ENCODE measurements around the gene ARHGAP45.
"Not testable (repeated sequence)": the region's sequence is repeated elsewhere in the genome, so short reads cannot be mapped to it uniquely, and the experiment has no call there.

ARHGAP45 gene

DNA sequence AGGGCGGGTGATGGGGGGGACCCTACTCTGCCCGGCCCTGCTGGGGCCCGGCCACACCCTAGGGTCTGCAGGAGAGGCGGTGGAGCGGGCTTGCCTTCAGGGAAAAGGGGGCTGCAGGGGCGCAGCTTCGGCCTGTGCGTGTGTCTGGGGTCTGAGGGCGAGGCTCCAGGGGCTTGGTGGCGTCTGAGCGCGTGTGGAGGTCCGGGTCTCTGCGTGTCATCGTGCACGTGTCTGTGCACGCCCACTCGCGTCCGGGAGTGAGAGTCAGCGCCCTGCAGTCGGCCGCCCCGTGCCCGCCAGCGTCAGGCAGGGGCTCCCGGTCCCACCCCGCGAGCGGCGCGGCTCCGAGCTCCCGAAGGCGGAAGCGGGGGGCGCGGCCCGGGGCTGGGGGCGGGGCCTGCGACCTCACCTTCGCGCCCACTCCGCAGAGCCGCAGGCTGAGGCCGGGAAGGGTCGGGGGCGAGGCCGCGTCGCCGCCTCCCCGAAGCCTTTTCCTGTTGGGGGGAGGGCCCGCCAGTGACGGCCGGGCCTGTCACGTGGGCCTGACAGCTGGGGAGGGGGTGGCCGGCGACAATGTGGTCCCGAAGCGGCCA, at the start of gene ARHGAP45:
Gene ARHGAP45 (plus strand): TSS at position 420 of the 593 bp plus-strand sequence. CDS start 239 bp downstream, outside the sequence.
- DNase-seq (ENCODE audit: low read depth in 2 of 2): peak; percentile 68 to 78

- DNase-seq (ENCODE audit: low read depth in 2 of 2): no peak
Observed at GRCh38 chr19:1017906-1018305, 49.1 kb upstream of the ARHGAP45 start.

- no peak for DNase-seq (ENCODE audit: low read depth in 2 of 2)
Observed at GRCh38 chr19:1018393-1018792, 48.6 kb upstream of the ARHGAP45 start.

DNA sequence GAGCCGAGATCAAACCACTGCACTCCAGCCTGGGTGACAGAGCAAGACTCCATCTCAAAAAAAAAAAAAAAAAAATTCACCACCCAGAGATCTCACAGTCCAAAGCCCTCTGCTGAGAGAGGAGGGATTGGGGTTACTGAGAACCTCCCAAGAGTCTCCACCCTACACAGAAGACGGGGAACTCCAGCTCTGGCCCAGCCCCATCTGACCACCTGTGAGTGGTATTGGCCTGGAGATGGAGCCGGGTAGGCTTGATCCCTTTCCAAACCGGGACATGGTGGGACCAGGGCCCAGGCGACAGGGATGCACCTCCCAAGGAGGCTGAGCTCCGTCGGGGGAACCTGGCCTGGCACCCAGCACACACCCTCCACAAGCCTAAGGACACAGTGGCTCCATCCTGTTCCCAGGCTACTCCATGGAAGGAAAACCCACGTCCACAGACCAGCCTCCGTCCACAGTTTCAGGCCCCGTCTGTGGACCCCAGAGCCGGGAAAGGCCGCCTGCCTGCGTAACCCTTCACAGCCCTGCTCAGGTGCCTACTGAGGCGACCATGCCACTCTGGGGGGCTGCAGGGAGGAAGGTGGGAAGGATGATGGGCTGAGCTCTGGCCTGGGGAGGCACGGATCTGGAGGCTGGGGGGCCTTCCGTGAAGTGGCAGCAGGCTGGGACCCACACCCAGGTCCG, 47.9 kb upstream of the ARHGAP45 start:
- no peak for DNase-seq (ENCODE audit: low read depth in 2 of 2)

- no peak for DNase-seq (ENCODE audit: low read depth in 2 of 2)
Observed at GRCh38 chr19:1019616-1019961, 47.4 kb upstream of the ARHGAP45 start.

DNA sequence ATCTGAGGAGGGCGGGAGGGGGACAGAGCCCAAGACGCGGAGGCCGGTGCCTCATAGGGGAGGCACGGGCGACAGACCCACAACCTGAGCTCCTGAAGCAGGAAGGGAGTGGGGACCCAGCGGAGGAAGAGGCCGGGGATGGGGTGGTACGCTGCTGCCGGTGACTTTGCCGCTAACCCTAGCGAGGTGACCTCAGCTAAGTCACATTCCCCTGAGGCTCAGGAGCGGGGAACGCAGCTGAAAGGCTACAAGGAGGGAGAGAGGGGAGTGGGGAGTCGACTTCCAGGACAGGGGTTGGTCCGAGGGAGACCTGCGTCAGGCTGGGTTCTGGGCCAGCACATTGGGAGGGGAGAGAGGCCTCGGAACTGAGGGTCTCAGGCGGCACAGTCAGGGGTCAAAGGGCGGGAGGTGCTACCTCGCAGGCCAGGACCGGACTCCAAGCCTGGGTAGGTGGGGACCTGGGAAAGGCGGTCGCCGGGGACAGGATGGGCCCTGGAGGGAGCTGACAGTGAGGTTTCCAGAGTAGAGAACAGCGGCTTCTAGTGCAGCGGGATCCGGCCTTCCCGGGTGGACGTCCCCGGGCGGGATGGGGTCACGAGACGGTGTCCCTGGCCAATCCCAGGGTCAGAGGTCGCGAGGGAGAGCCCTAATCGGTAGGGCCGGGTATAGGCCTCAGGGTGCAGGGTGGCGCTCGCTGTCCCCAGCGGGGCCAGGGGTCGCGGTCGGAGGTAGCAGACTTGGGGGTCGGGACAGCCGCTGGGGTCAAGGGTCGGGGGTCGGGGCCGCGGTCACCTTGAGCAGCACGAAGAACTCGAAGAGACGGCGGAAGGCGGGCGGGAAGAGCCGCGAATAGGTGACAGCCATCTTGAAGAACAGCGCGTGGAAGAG, 46.7 kb upstream of the ARHGAP45 start:
- DNase-seq (ENCODE audit: low read depth in 2 of 2): no peak

DNA sequence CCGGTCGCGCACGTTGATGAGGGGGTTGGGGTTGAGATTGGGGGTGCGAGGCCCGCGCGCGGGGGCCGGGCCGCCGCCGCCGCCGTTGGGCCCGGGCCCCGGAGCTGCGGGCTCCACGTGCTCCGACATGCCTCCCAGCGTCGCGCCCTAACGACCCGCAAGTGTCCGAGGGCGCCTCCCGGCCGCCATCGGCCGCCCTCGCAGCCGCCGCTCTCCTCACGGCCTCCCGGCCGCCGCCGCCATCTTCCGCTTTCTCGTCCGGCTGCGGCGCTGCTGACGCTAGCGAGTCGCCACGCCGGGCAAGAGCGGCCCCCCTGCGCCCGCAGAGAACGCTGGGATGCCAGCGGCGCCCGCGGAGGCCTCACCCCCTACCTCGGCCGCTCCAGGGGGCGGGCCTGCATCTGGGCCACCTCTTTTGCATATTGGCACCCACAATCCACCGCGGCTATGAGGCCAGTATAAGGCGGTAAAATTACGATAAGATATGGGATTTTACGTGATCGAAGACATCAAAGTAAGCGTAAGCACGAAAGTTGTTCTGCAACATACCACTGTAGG, 46.0 kb upstream of the ARHGAP45 start, which contains the start of gene TMEM259:
Gene TMEM259 (minus strand): TSS at position 256 of the 558 bp plus-strand sequence. CDS start 127 bp downstream, at position 129.
- peak; percentile 95 to 96 for DNase-seq (ENCODE audit: low read depth in 2 of 2)

DNA sequence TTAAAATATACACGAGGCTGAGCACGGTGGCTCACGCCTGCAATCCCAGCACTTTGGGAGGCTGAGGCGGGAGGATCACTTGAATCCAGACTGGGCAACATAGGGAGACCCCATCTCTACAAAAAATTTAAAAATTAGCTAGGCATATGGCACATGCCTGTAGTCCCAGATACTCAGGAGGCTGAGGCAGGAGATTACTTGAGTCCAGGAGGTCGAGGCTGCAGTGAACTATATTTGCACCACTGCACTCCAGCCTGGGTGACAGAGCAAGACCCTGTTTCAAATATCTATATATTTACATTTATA, 43.1 kb upstream of the ARHGAP45 start:
- not testable (repeated sequence) for DNase-seq (ENCODE audit: low read depth in 2 of 2)

DNA sequence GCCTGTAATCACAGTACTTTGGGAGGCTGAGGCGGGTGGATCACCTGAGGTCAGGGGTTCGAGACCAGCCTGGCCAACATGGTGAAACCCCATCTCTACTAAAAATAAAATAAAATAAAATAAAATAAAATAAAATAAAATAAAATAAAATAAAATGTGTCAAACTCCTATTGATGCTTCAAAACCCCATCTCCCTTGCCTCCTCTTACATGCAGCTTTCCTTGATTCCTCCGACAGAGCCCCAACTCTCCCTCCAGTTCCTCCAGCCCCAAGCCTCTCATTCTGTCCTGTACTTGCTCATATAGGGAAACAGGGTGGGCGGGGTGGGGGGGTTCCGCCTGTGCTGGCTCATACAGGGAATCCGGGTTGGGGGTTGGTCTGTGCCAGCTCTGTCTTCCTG, 41.9 kb upstream of the ARHGAP45 start:
- DNase-seq (ENCODE audit: low read depth in 2 of 2): not testable (repeated sequence)

GRCh38 chr19:1025960-1026782, 40.8 kb upstream of the ARHGAP45 start, which contains the start of gene CNN2:
Gene CNN2, plus strand, starts transcription at chr19:1026608. Its CDS starts 54 bp downstream, at chr19:1026662.
- no peak for DNase-seq (ENCODE audit: low read depth in 2 of 2)

DNA sequence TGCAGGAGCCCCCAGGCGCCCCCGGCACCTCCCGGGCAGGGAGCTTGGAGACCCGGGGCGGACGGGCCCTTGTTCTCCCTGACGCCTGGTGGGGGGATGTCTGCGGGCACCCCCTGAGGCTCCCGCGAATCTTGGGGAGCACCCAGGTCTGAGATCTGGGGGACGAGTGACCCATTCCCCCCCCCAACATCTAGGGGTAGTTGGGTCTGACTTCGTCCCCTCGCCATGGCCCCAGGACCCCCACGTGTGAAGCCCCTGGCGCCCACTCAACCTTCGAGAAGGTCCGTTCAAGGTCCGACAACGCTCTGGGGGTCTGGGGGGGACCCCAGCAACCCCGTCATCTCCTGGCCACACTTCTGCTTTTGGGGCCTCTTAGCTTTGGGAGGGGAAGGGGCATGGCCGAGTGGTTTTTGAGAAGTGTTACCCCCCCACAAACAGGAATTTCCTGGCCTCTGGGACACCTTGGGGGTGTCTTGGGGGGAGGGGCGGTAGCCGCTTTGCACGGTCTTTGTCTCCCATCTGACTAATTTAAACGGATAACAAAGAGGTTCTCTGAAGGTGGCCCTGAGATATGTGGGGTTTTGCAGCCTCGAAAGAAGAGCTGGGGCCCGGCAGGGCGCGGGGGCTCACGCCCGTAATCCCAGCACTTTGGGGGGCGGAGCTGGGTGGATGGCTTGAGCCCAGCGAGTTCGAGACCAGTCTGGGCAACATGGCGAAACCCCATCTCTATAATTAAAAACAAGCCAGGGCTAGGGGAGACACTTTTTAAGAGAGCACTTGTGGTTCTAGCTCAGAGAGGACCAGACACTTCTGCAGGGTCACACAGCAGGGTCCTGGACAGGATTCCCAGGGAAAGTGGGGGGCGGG, 40.0 kb upstream of the ARHGAP45 start:
- no peak for DNase-seq (ENCODE audit: low read depth in 2 of 2)

- DNase-seq (ENCODE audit: low read depth in 2 of 2): no peak
Observed at GRCh38 chr19:1027650-1028061, 39.3 kb upstream of the ARHGAP45 start.

- DNase-seq (ENCODE audit: low read depth in 2 of 2): no peak
Observed at GRCh38 chr19:1028062-1028926, 38.7 kb upstream of the ARHGAP45 start.

DNA sequence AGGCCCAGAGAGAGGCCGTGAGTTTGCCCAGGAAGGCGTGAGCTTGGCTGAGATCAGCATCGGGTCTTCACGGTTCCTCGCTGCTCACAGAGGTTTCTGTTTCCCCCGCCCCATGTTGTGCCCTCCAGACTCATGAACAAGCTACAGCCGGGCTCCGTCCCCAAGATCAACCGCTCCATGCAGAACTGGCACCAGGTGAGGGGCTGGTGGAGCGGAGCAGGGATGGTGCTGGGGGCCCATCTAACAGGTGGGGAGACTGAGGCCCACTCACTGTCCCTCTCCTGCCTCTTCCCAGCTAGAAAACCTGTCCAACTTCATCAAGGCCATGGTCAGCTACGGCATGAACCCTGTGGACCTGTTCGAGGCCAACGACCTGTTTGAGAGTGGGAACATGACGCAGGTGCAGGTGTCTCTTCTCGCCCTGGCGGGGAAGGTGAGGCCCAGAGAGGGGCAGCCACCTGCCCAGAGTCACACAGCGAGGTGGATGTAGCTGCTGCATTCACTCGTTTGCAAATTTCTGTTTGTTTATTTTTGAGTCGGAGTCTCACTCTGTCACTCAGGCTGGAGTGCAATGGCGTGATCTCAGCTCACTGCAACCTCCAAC, 34.6 kb upstream of the ARHGAP45 start:
- DNase-seq (ENCODE audit: low read depth in 2 of 2): no peak

DNA sequence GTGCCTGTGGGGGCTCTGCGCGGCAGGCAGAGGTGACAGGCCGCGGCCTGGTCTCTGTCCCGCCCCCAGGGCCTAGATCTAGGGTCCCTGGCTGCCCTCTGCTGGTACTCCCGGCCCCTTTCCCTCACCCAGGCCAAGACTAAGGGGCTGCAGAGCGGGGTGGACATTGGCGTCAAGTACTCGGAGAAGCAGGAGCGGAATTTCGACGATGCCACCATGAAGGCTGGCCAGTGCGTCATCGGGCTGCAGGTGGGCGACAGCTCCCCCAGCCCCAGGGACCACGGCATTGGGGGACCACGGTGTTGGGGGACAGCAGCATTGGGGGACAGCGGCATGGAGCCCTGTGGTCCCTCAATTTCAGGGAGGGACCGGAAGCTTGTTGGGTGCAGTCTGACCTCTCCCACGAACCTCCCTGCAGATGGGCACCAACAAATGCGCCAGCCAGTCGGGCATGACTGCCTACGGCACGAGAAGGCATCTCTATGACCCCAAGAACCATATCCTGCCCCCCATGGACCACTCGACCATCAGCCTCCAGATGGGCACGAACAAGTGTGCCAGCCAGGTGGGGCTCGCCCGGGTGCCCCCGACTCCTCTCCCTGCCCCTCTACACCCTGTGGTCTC, 30.9 kb upstream of the ARHGAP45 start:
- DNase-seq (ENCODE audit: low read depth in 2 of 2): no peak

DNA sequence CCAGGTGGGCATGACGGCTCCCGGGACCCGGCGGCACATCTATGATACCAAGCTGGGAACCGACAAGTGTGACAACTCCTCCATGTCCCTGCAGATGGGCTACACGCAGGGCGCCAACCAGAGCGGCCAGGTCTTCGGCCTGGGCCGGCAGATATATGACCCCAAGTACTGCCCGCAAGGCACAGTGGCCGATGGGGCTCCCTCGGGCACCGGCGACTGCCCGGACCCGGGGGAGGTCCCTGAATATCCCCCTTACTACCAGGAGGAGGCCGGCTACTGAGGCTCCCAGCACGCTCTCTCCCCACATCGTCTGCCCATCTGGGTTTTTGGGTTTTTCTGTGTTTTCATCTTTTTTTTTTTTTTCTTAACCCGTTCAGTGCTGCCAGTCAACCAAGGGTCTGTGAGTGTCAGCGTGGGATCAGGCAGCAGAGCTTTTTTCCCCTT, 29.3 kb upstream of the ARHGAP45 start:
- DNase-seq (ENCODE audit: low read depth in 2 of 2): no peak

DNA sequence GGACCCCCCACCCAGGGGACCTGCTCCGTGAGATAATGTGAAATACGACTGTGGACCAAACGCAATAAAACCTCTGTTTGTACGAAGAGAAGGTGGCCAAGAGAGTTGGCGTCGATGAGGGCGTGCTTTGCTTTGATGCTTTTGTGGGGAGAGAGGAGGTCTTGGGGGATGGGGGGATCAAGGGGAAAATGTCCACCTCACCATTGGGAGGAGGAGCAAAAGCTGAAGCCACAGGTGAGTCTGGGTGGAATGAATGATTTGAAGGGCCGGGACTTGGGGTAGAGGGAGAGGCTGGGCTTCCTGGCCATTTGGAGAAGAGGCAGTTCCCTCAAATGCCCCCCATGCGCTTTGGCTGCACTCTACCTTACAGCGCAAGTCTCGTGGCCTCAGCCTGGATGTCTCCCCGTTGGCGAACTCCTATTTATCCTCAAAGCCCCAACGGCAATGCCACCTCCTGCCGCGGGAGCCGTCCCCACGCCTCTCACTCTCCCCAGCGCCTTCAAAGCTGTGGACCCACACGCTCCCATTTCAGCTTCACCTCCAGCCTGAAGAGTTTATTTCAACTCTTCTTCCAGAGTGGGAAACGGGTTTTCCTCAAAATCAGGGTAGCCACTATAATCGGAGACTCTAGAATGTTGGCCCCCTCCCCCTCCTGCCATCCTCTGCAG, 27.9 kb upstream of the ARHGAP45 start:
- DNase-seq (ENCODE audit: low read depth in 2 of 2): no peak

All from stimulated activated CD8-positive, alpha-beta memory T cell treated with anti-CD3 and anti-CD28 coated beads, Interleukin-15, amount 100 ng/mL, for 4 hours (primary cell).